Measurements from ENCODE around the gene ZC3H4. TPM values are rescaled to one million over a fixed set of nuclear protein-coding genes. Genes with fewer than 3 reads are reported as not detected.
A peak's percentile ranks its signal among the peaks of the same experiment; 100 is the strongest.

ZC3H4 gene
- total RNA-seq, 1 donor from 2014 or later = 53.1 TPM

DNA sequence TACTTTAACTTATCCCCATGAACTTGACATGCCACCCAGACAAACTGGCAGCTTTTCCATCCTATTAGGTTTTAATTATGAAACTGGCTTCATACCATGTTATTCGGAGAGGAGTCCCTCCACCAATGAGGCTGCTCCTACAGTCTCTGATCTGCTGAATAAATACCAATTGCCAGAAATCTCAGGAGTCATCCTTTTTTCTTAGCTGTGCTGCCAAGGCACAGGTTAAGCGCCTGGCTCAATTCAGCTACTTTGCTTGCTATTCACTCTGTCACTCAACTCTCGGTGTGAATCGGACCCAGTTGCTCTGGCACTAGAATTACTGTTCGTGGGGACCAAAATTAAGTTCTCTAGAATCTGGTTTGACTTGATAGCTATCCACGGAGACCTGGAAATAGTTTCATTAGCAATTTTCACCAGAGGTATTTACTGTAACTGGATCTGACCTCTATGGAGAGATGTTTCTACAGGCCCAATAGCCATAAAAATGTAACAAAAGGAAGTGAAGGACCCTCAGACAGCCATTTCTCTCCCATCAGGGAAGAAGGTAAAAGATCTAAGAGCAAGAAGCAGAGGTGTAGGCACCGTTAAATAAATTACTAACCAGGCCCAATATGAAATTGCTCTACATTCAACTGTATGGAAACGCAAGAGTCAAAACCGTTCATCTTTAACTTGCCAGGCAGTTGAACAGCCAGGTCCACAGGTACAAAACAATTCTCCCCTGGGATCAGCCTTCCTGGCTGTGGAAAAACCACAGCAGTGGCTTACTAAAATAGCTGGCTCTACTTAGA, 5.4 kb downstream of the ZC3H4 start:
- TF ChIP-seq, protein P1, sequence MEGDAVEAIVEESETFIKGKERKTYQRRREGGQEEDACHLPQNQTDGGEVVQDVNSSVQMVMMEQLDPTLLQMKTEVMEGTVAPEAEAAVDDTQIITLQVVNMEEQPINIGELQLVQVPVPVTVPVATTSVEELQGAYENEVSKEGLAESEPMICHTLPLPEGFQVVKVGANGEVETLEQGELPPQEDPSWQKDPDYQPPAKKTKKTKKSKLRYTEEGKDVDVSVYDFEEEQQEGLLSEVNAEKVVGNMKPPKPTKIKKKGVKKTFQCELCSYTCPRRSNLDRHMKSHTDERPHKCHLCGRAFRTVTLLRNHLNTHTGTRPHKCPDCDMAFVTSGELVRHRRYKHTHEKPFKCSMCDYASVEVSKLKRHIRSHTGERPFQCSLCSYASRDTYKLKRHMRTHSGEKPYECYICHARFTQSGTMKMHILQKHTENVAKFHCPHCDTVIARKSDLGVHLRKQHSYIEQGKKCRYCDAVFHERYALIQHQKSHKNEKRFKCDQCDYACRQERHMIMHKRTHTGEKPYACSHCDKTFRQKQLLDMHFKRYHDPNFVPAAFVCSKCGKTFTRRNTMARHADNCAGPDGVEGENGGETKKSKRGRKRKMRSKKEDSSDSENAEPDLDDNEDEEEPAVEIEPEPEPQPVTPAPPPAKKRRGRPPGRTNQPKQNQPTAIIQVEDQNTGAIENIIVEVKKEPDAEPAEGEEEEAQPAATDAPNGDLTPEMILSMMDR (IDR thresholded peaks at IDR 0.05) = no peak
- Mint-ChIP-seq H3K27me3 (ENCODE audit: unreplicated experiment) (no peaks in the 10 kb centered on the region), H3K4me3 (ENCODE audit: unreplicated experiment) (peak overlapping the region; percentile 16), H3K27ac (ENCODE audit: unreplicated experiment) (peak overlapping the region; percentile 100), H3K36me3 (ENCODE audit: unreplicated experiment) (peaks cover 17% of the 10 kb centered on the region), H3K9me3 (ENCODE audit: unreplicated experiment) (no peaks in the 10 kb centered on the region), H3K4me1 (ENCODE audit: unreplicated experiment) (peaks cover 44% of the 10 kb centered on the region)
- no peak for DNase-seq (ENCODE audit: extremely low spot score, unreplicated experiment)

DNA sequence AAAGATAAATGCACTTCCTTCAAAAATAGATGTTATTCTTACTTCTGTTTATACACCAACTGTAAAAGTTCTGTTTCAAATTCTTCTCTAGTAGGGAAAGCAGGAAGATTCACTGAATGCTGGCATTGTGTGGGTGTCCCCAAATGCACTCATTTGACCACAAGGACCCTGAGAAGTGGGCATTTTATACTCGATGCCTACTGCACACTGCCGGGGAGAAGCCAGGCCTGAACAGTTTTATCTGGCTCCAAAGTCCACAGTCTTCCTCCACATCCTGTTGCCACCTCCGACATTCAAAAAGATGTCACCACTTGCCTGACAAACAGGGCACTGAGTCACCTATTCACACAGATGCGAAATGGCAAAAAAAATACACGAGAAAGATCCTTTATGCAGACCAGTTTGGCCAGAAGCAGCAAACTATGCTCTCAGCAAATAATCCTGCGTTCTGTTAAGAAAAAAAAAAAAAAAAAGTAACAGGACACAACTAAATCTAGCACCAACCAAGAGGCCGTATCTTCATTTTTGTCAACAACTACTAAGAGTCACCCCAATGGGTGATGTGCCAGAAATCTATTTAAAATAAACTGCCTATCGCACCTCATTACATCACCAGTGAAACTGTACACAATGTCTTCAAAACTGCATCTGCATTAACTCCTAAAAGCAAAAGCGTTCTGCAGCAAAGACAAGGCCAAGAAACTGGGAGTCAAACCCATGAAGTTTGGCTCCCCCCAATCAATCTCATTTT, 6.2 kb downstream of the ZC3H4 start:
- Mint-ChIP-seq H3K9me3 (ENCODE audit: unreplicated experiment) (no peaks in the 10 kb centered on the region), H3K27ac (ENCODE audit: unreplicated experiment) (peak overlapping the region; percentile 100), H3K4me1 (ENCODE audit: unreplicated experiment) (peaks cover 51% of the 10 kb centered on the region), H3K4me3 (ENCODE audit: unreplicated experiment) (no peak overlapping the region), H3K36me3 (ENCODE audit: unreplicated experiment) (peaks cover 17% of the 10 kb centered on the region), H3K27me3 (ENCODE audit: unreplicated experiment) (no peaks in the 10 kb centered on the region)
- TF ChIP-seq, protein P1 (IDR thresholded peaks at IDR 0.05) = no peak
- no peak for DNase-seq (ENCODE audit: extremely low spot score, unreplicated experiment)

DNA sequence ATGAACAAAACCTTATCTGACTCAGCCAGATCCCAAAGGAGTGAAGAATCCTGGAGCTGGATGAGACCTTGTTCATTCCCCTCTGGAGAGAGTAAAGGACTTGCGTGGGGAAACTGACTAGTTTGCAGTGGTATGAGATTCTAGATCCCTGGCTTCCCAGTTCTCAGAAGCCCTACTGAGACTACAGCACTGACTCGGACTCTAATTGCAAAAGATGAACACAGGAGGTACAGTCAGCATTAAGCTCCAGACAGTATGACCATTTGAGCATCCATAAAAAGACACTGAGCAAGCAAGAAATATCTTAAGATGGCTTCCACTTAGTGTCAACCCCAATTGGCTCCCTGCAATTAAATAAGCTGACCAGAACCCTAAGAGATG, 6.8 kb downstream of the ZC3H4 start:
- Mint-ChIP-seq H3K27ac (ENCODE audit: unreplicated experiment) (peak overlapping the region; percentile 100), H3K27me3 (ENCODE audit: unreplicated experiment) (no peaks in the 10 kb centered on the region), H3K9me3 (ENCODE audit: unreplicated experiment) (no peaks in the 10 kb centered on the region), H3K4me3 (ENCODE audit: unreplicated experiment) (no peak overlapping the region), H3K36me3 (ENCODE audit: unreplicated experiment) (peaks cover 17% of the 10 kb centered on the region), H3K4me1 (ENCODE audit: unreplicated experiment) (peaks cover 57% of the 10 kb centered on the region)
- TF ChIP-seq, protein P1 (IDR thresholded peaks at IDR 0.05) = no peak
- DNase-seq (ENCODE audit: extremely low spot score, unreplicated experiment) = no peak

DNA sequence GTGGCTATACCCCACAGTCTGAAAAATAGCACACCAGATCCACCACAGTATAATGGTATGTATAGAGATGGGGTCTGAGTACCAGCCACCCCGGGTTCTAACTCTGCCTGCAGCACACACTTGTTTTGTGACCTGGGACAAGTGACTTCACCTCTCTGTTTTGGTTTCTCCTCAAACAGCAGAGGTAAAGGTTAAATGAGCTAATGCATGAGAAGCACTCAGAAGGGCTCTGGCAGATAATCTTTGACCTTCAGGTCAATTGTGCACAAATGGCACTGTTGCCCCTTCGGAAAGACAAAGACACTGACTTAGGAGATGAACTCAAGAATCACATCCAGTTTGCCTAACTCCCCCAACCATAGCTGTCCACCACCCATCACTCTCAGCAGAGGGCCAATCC, 7.7 kb downstream of the ZC3H4 start:
- no peak for DNase-seq (ENCODE audit: extremely low spot score, unreplicated experiment)
- peaks cover 15% of the 10 kb centered on the region for H3K36me3 Mint-ChIP-seq (ENCODE audit: unreplicated experiment)
- no peaks in the 10 kb centered on the region for H3K9me3 Mint-ChIP-seq (ENCODE audit: unreplicated experiment)
- TF ChIP-seq, protein P1 (IDR thresholded peaks at IDR 0.05) = no peak
- H3K4me1 Mint-ChIP-seq (ENCODE audit: unreplicated experiment) = peaks cover 57% of the 10 kb centered on the region
- no peak overlapping the region for H3K4me3 Mint-ChIP-seq (ENCODE audit: unreplicated experiment)
- H3K27me3 Mint-ChIP-seq (ENCODE audit: unreplicated experiment) = no peaks in the 10 kb centered on the region
- H3K27ac Mint-ChIP-seq (ENCODE audit: unreplicated experiment) = no peak overlapping the region

DNA sequence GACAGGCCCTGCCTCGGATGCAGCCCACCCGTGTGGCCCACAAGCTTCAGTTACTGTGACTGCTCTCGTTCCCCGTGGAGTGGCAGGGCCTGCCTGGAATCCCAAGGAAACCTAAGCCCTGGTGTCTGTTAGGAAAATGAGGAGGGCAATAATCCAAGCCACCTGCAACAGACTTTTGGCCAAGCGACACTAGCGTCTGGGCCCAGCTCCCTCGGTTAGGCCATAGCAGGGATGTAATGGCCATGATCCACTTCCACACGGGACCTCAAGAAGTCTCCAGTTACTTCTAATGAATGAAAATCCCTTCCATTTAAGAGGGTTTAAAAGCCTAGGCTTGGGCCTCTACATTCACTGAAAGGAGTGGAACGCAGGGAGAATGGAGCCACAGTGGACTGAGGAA, 8.9 kb downstream of the ZC3H4 start:
- Mint-ChIP-seq H3K4me1 (ENCODE audit: unreplicated experiment) (peaks cover 53% of the 10 kb centered on the region), H3K27ac (ENCODE audit: unreplicated experiment) (no peak overlapping the region), H3K27me3 (ENCODE audit: unreplicated experiment) (no peaks in the 10 kb centered on the region), H3K4me3 (ENCODE audit: unreplicated experiment) (no peak overlapping the region), H3K36me3 (ENCODE audit: unreplicated experiment) (peaks cover 11% of the 10 kb centered on the region), H3K9me3 (ENCODE audit: unreplicated experiment) (no peaks in the 10 kb centered on the region)
- TF ChIP-seq, protein P1 (IDR thresholded peaks at IDR 0.05) = no peak
- no peak for DNase-seq (ENCODE audit: extremely low spot score, unreplicated experiment)

Measured in osteocyte (in vitro differentiated cells).